CD4-positive, alpha-beta T cell (primary cell): Measurements from ENCODE around the gene AHCYL2. TPM values are rescaled to one million over a fixed set of nuclear protein-coding genes. Genes with fewer than 3 reads are reported as not detected.

ENCODE experiments used
- ATAC-seq: fragments of 200-7000 bp; cut with Tn5 transposase; one replicate; pipeline ENCODE4 v1.10.0; 2022; ENCODE audit warnings: mild to moderate bottlenecking; ENCODE audit not compliant: poor library complexity
- CTCF ChIA-PET: fragments of 350-600 bp; sonication (Branson Sonifier 250); formaldehyde crosslinking; loops from one replicate; lab custom pipeline; 2021; ENCODE audit warnings: antibody characterized with exemption, inconsistent platforms; lab: Charles Lee
- POLR2A ChIA-PET: fragments of 350-600 bp; sonication (Branson Sonifier 250); formaldehyde crosslinking; loops from one replicate; lab custom pipeline; 2021; ENCODE audit warnings: antibody characterized with exemption, inconsistent platforms; lab: Charles Lee
- DNase-seq, 14 experiments: peaks; one replicate each; pipeline ENCODE4 v3.0.0-alpha.2; 2013 to 2020; ENCODE audit warnings: mixed read lengths in 2 of 14
- H3K27ac ChIP-seq, 2 donors: one replicate each; pipeline versions ENCODE4 v1.5.1 to v1.7.0; 2013; ENCODE audit warnings: low read length in 2 of 2, low read depth in 1 of 2, mild to moderate bottlenecking in 1 of 2
- H3K27me3 ChIP-seq, 2 experiments: 1 replicate in 1 of 2; 2 replicates in 1 of 2; pipeline versions ENCODE4 v1.6.1 to v1.7.0; 2013; ENCODE audit warnings: low read length in 2 of 2, control low read depth in 1 of 2, mild to moderate bottlenecking in 1 of 2, moderate library complexity in 1 of 2; ENCODE audit not compliant: insufficient read depth in 2 of 2, control insufficient read depth in 1 of 2
- H3K36me3 ChIP-seq: one replicate; pipeline ENCODE4 v1.6.1; 2013; ENCODE audit warnings: low read length, control low read depth; ENCODE audit not compliant: insufficient read depth
- H3K4me1 ChIP-seq: one replicate; pipeline ENCODE4 v1.6.1; 2013; ENCODE audit warnings: low read length, control low read depth; ENCODE audit not compliant: insufficient read depth
- H3K4me3 ChIP-seq: one replicate; pipeline ENCODE4 v1.5.1; 2013; ENCODE audit warnings: mild to moderate bottlenecking, low read length, moderate library complexity
- H3K9me3 ChIP-seq, 2 experiments: 1 replicate in 1 of 2; 2 replicates in 1 of 2; pipeline versions ENCODE4 v1.6.1 to v1.7.0; 2013; ENCODE audit warnings: low read length in 2 of 2, mild to moderate bottlenecking in 2 of 2, control low read depth in 1 of 2, moderate library complexity in 1 of 2; ENCODE audit not compliant: control insufficient read depth in 1 of 2, insufficient read depth in 1 of 2
- H3K27ac Mint-ChIP-seq: one replicate; pipeline ENCODE4 v1.8.0; 2020; ENCODE audit warnings: mixed read lengths
- H3K27me3 Mint-ChIP-seq: one replicate; pipeline ENCODE4 v1.8.0; 2021; ENCODE audit warnings: mixed read lengths
- H3K36me3 Mint-ChIP-seq: one replicate; pipeline ENCODE4 v1.8.0; 2021; ENCODE audit warnings: low read depth, mixed read lengths
- H3K4me1 Mint-ChIP-seq: one replicate; pipeline ENCODE4 v1.8.0; 2021; ENCODE audit warnings: low read depth, mixed read lengths
- H3K4me3 Mint-ChIP-seq: one replicate; pipeline ENCODE4 v1.8.0; 2020; ENCODE audit warnings: mild to moderate bottlenecking, mixed read lengths
- H3K9me3 Mint-ChIP-seq: one replicate; pipeline ENCODE4 v1.8.0; 2020; ENCODE audit warnings: mixed read lengths
- intact Hi-C, 2 experiments: fragments of 100-400 bp; cut with DNase I in 1 of 2; cut with micrococcal nuclease in 1 of 2; formaldehyde crosslinking; loops; one replicate each; pipeline versions ENCODE4 v1.15.1 to v1.9.0; 2023 to 2025; cut with DNase I, micrococcal nuclease
- total RNA-seq, 174 experiments: library from RNA in 2 of 174; stranded (reverse) in 2 of 174; gene quantifications; one replicate each; pipeline ENCODE4 v1.2.3 and lab custom pipeline; 2021 to 2026
- TF ChIP-seq, protein P1 (sequence below): fragments of 200-600 bp; IDR thresholded peaks from one replicate; pipeline ENCODE4 v1.8.0; 2022; ENCODE audit warnings: antibody characterized with exemption, mild to moderate bottlenecking

Gene AHCYL2
- total RNA-seq, 2 experiments from 2014 or later: 5.8 to 6.0 TPM

DNA sequence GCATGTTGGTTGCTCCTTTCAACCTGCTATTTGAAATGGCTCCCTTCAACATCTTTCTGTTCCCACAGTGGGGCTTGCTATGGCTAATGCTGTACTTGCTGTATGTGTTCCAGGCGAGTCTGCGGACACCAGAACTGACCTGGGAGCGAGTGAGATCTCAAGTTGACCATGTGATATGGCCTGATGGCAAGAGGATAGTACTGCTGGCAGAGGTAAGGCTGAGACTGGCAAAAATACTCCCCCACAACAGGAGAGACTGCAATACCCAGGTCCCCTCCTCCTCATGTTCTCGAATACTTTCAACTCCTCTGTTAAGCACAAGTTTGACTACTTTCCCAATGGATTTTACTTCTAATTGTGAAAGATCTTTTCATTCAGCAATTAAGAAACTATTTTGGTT, 197.9 kb downstream of the AHCYL2 start:
- TF ChIP-seq, protein P1, sequence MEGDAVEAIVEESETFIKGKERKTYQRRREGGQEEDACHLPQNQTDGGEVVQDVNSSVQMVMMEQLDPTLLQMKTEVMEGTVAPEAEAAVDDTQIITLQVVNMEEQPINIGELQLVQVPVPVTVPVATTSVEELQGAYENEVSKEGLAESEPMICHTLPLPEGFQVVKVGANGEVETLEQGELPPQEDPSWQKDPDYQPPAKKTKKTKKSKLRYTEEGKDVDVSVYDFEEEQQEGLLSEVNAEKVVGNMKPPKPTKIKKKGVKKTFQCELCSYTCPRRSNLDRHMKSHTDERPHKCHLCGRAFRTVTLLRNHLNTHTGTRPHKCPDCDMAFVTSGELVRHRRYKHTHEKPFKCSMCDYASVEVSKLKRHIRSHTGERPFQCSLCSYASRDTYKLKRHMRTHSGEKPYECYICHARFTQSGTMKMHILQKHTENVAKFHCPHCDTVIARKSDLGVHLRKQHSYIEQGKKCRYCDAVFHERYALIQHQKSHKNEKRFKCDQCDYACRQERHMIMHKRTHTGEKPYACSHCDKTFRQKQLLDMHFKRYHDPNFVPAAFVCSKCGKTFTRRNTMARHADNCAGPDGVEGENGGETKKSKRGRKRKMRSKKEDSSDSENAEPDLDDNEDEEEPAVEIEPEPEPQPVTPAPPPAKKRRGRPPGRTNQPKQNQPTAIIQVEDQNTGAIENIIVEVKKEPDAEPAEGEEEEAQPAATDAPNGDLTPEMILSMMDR: no peak
- H3K4me3 Mint-ChIP-seq: no peak overlapping the region
- H3K27me3 Mint-ChIP-seq: no peaks in the 10 kb centered on the region
- Histone ChIP-seq H3K4me1 (no peaks in the 10 kb centered on the region), H3K4me3 (no peak overlapping the region), H3K27me3 (no peaks in the 10 kb centered on the region), H3K27ac (no peak overlapping the region), H3K36me3 (peaks cover 24% of the 10 kb centered on the region), H3K9me3 (no peaks in the 10 kb centered on the region)
- no peak for ATAC-seq
- ChIA-PET POLR2A (no interaction called here), CTCF (no interaction called here)
- peaks cover 70% of the 10 kb centered on the region for H3K36me3 Mint-ChIP-seq
- peaks cover 12% of the 10 kb centered on the region for H3K4me1 Mint-ChIP-seq
- DNase-seq: no peak
- no peaks in the 10 kb centered on the region for H3K9me3 Mint-ChIP-seq
- H3K27ac Mint-ChIP-seq: no peak overlapping the region
- intact Hi-C loops: no loop called here

DNA sequence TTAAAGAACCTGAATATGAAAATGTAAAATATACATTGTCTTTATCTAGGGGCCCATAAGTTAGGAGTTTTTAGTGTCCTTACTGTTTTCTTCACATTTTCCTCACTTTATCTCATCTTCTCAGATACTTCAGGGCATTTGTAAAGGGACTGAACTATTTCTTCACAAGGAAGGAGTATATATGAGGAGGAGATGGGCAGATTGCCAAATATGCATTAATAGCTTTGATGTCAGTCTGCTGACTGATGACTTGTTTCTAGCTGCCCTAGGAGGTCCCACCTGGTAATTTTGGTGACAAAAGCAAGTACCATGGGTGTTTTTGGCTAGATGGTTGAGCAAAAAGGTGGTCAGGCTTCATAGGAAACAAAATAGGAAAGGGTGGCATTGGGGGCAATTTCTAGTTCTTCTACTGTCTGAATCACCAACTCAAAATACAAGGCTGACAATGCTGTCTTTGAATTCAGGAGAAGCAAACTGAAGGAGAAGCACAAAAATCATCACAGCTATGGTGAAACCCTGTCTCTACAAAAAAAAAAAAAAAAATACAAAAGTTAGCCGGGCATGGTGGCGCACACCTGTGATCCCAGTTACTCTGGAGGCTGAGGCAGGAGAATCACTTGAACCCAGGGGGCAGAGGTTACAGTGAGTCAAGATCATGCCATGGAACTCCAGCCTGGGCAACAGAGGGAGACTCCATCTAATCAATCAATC, 199.0 kb downstream of the AHCYL2 start:
- H3K4me3 Mint-ChIP-seq: no peak overlapping the region
- Histone ChIP-seq H3K4me1 (no peaks in the 10 kb centered on the region), H3K9me3 (no peaks in the 10 kb centered on the region), H3K27ac (no peak overlapping the region), H3K36me3 (peaks cover 24% of the 10 kb centered on the region), H3K27me3 (no peaks in the 10 kb centered on the region), H3K4me3 (no peak overlapping the region)
- ATAC-seq: no peak
- TF ChIP-seq, protein P1: no peak
- no peaks in the 10 kb centered on the region for H3K9me3 Mint-ChIP-seq
- no peak for DNase-seq
- H3K27ac Mint-ChIP-seq: no peak overlapping the region
- POLR2A ChIA-PET: no interaction called here
- H3K27me3 Mint-ChIP-seq: no peaks in the 10 kb centered on the region
- intact Hi-C loops: no loop called here
- H3K4me1 Mint-ChIP-seq: peaks cover 12% of the 10 kb centered on the region
- CTCF ChIA-PET: interaction anchor here (0.7 kb wide), 1 partner anchor 1265 kb away, joined by 5 read pairs; no protein-coding TSS in a partner anchor
- H3K36me3 Mint-ChIP-seq: peaks cover 71% of the 10 kb centered on the region

DNA sequence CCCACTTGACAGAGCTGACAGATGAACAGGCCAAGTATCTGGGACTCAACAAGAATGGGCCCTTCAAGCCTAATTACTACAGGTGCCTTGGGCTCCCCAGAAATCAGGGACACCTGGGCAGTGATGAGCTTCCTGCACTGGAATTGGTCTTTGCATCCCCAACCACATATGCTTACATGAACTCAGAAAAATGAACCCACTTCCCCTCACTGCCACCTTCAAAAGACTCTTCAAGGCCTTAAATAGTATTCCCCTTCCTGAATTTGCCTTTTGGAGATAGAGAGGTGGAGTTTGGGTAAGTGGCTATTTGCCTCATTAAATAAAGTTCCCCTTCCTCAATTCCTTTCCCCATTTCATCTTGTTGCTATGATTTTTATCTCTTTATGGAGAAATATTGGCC, 201.7 kb downstream of the AHCYL2 start:
- POLR2A ChIA-PET: no interaction called here
- Histone ChIP-seq H3K4me3 (no peak overlapping the region), H3K27me3 (no peaks in the 10 kb centered on the region), H3K36me3 (peaks cover 24% of the 10 kb centered on the region), H3K4me1 (no peaks in the 10 kb centered on the region), H3K27ac (no peak overlapping the region), H3K9me3 (no peaks in the 10 kb centered on the region)
- intact Hi-C loops: loop anchor here in 1 of 2 experiments (2.0 kb wide), 1 partner anchor 14 kb away; no protein-coding TSS in a partner anchor
- Mint-ChIP-seq H3K9me3 (no peaks in the 10 kb centered on the region), H3K27ac (no peak overlapping the region), H3K27me3 (no peaks in the 10 kb centered on the region), H3K4me1 (peaks cover 12% of the 10 kb centered on the region), H3K4me3 (no peak overlapping the region), H3K36me3 (peaks cover 63% of the 10 kb centered on the region)
- ATAC-seq: no peak
- CTCF ChIA-PET: no interaction called here
- no peak for DNase-seq
- TF ChIP-seq, protein P1: no peak
